K562 treated with DMSO at 1 percent for 4 hours (cell line): ENCODE results near the gene PKM. TPM values are rescaled to one million over a fixed set of nuclear protein-coding genes. Genes with fewer than 3 reads are reported as not detected.

ENCODE experiments used
- total RNA-seq: library from RNA; unstranded; fragments of 300-600 nt; gene quantifications from 2 replicates; pipeline ENCODE4 v1.2.3, GENCODE V29; 2022; ENCODE audit not compliant: insufficient read depth

PKM gene
- 1,032 and 1,328 TPM in 2 replicates for total RNA-seq

GRCh38 chr15:72231066-72231832 lies at the start of gene PKM:
TSS of gene PKM (minus strand) at chr15:72231190. CDS start at chr15:72219097, 12,093 bp downstream.

GRCh38 chr15:72272213-72272996 lies 41.4 kb upstream of the PKM start, which contains the start of gene PARP6:
TSS of gene PARP6 (minus strand) at chr15:72272554. CDS start at chr15:72267477, 5,077 bp downstream.

GRCh38 chr15:72197460-72198355 lies 33.3 kb downstream of the PKM start, which contains the start of gene GRAMD2A:
TSS of gene GRAMD2A (minus strand) at chr15:72197787.

Other genes starting within 250 kb of the PKM start
- gene MYO9A, start 113.0 kb downstream of the PKM start, total RNA-seq = 2.1 and 7.7 TPM in 2 replicates
- gene SENP8, start 112.8 kb downstream of the PKM start, total RNA-seq = 0.99 and 1.4 TPM in 2 replicates
- not detected in 2 replicates for gene GRAMD2A, start 33.4 kb downstream of the PKM start, total RNA-seq
- gene PARP6, start 41.4 kb upstream of the PKM start, total RNA-seq = 28.6 and 43.4 TPM in 2 replicates
- gene CELF6, start 89.0 kb upstream of the PKM start, total RNA-seq = 0.94 TPM in 1 of 2 replicates, not detected in the other
- gene HEXA, start 144.8 kb upstream of the PKM start, total RNA-seq = 92.9 and 93.9 TPM in 2 replicates
- not detected in 2 replicates for gene TMEM202, start 167.1 kb upstream of the PKM start, total RNA-seq
- 20.0 and 40.7 TPM in 2 replicates for gene ARIH1, start 243.1 kb upstream of the PKM start, total RNA-seq